HepG2 (cell line): ENCODE measurements around the gene THRSP.

Experiments used
- ELF1 ChIP-seq: sonication (generic); formaldehyde crosslinking; IDR thresholded peaks from 2 replicates; pipeline ENCODE4 v1.4.0; 2020; ENCODE audit warnings: missing genetic modification reagents
- GABPB1 ChIP-seq: IDR thresholded peaks from 2 replicates; pipeline ENCODE4 v1.6.1; 2016; ENCODE audit warnings: mild to moderate bottlenecking, missing genetic modification reagents, moderate library complexity, missing compliant biosample characterization
- IRF2 ChIP-seq: IDR thresholded peaks from 2 replicates; pipeline ENCODE4 v1.6.1; 2018; ENCODE audit warnings: missing genetic modification reagents, missing compliant biosample characterization
- KDM5A ChIP-seq: fragments of 200-600 bp; sonication (generic); IDR thresholded peaks from 2 replicates; pipeline ENCODE4 v1.7.0; 2018; ENCODE audit warnings: antibody characterized with exemption, mild to moderate bottlenecking, low read length, borderline replicate concordance
- NFRKB ChIP-seq: fragments of 450-650 bp; IDR thresholded peaks from 2 replicates; pipeline ENCODE4 v1.6.1; 2017
- NR2F2 ChIP-seq: IDR thresholded peaks from 2 replicates; pipeline ENCODE4 v1.6.1; 2012; ENCODE audit warnings: low read depth, inconsistent platforms, borderline replicate concordance
- PHF5A ChIP-seq: IDR thresholded peaks from one replicate; pipeline ENCODE4 v1.6.1; 2018; ENCODE audit warnings: low read depth, missing genetic modification reagents; ENCODE audit not compliant: unreplicated experiment
- POLR2AphosphoS5 ChIP-seq: IDR thresholded peaks from 2 replicates; pipeline ENCODE4 v1.6.1; 2012; ENCODE audit warnings: low read depth, low read length
- PREB ChIP-seq: sonication (generic); formaldehyde crosslinking; IDR thresholded peaks from 2 replicates; pipeline ENCODE4 v1.4.0; 2020; ENCODE audit warnings: missing genetic modification reagents
- ZFX ChIP-seq: sonication (generic); formaldehyde crosslinking; IDR thresholded peaks from 2 replicates; pipeline ENCODE4 v1.4.0; 2020; ENCODE audit warnings: mild to moderate bottlenecking, low read depth, missing genetic modification reagents, moderate library complexity
- ZNF121 ChIP-seq: sonication (generic); formaldehyde crosslinking; IDR thresholded peaks from 2 replicates; pipeline ENCODE4 v1.5.0; 2020; ENCODE audit warnings: mild to moderate bottlenecking, missing genetic modification reagents
- ZNF430 ChIP-seq: sonication (generic); formaldehyde crosslinking; IDR thresholded peaks from 2 replicates; pipeline ENCODE4 v1.9.0; 2021; ENCODE audit warnings: mild to moderate bottlenecking, missing genetic modification reagents
- ZNF749 ChIP-seq: sonication (generic); formaldehyde crosslinking; IDR thresholded peaks from 2 replicates; pipeline ENCODE4 v1.8.0; 2022; ENCODE audit warnings: mild to moderate bottlenecking, missing genetic modification reagents, moderate library complexity, borderline replicate concordance
- TF ChIP-seq, protein P1 (sequence below): sonication (generic); formaldehyde crosslinking; conservative IDR thresholded peaks from 2 replicates; pipeline ENCODE4 v1.4.0; 2020; ENCODE audit warnings: missing genetic modification reagents

GRCh38 chr11:78066471-78066870 is 2.8 kb downstream of the THRSP start:
- TF ChIP-seq ZFX, result no peak
- no peak for TF ChIP-seq PREB
- TF ChIP-seq NFRKB, result no peak
- TF ChIP-seq, protein P1, sequence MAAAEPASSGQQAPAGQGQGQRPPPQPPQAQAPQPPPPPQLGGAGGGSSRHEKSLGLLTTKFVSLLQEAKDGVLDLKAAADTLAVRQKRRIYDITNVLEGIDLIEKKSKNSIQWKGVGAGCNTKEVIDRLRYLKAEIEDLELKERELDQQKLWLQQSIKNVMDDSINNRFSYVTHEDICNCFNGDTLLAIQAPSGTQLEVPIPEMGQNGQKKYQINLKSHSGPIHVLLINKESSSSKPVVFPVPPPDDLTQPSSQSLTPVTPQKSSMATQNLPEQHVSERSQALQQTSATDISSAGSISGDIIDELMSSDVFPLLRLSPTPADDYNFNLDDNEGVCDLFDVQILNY (CRISPR knock-in tag), result no peak
- no peak for TF ChIP-seq ZNF749 (CRISPR knock-in tag)
- TF ChIP-seq NR2F2, result no peak
- TF ChIP-seq IRF2 (CRISPR knock-in tag), result no peak
- no peak for TF ChIP-seq GABPB1 (CRISPR knock-in tag)
- TF ChIP-seq ZNF430 (CRISPR knock-in tag), result no peak
- TF ChIP-seq ZNF121, result no peak
- TF ChIP-seq KDM5A, result no peak
- no peak for TF ChIP-seq POLR2AphosphoS5
- TF ChIP-seq PHF5A, result no peak
- no peak for TF ChIP-seq ELF1 (CRISPR knock-in tag)
